Glomerular endothelial cell (primary cell): ENCODE measurements around the gene SNAPC2. TPM values are rescaled to one million over a fixed set of nuclear protein-coding genes. Genes with fewer than 3 reads are reported as not detected.
"Not testable (repeated sequence)": the region's sequence is repeated elsewhere in the genome, so short reads cannot be mapped to it uniquely, and the experiment has no call there.

ENCODE experiments used
- DNase-seq: peaks from one replicate; pipeline ENCODE4 v3.0.0-alpha.2; 2011; ENCODE audit warnings: low read depth, low spot score; ENCODE audit errors: extremely low read depth
- total RNA-seq: library from RNA; depleted of rRNA; stranded (reverse); fragments of >200 nt; gene quantifications from 2 replicates; pipeline ENCODE4 v1.2.3, GENCODE V29; 2015

Gene SNAPC2
- total RNA-seq, 1 donor from 2014 or later: 37.7 TPM

GRCh38 chr19:7921302-7921966 lies 1.3 kb downstream of the SNAPC2 start:
- DNase-seq: no peak

GRCh38 chr19:7921967-7922835 lies 2.1 kb downstream of the SNAPC2 start:
- no peak for DNase-seq

DNA sequence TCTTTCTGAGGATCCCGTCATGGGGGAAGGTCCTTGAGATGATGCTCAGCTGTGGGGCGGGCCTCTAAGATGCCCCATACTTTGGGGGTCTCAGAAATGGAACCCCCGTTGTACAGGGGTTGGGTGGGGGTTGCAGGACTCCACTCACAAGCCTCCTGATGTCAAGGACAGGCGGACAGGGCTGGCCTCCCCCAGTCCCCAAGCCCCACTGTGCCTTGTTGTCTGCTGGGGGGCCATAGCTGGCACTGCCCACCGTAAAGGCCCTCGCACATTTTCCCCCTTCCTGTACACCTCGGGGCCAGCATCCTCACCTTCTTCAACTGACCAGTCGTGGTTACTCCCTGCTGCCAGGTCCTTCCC lies 2.7 kb downstream of the SNAPC2 start:
- no peak for DNase-seq

- DNase-seq: no peak
Measured at GRCh38 chr19:7923295-7924191, 3.4 kb downstream of the SNAPC2 start.

- no peak for DNase-seq
Measured at GRCh38 chr19:7924241-7924640, 4.1 kb downstream of the SNAPC2 start.

GRCh38 chr19:7924651-7925170 lies 4.6 kb downstream of the SNAPC2 start:
- DNase-seq: no peak

- no peak for DNase-seq
Measured at GRCh38 chr19:7925171-7925851, 5.2 kb downstream of the SNAPC2 start.

GRCh38 chr19:7926021-7926726 lies 6.0 kb downstream of the SNAPC2 start, which contains the start of gene CTXN1:
Gene CTXN1 (minus strand): TSS chr19:7926135. CDS start chr19:7925538, 597 bp downstream.
- DNase-seq: no peak

DNA sequence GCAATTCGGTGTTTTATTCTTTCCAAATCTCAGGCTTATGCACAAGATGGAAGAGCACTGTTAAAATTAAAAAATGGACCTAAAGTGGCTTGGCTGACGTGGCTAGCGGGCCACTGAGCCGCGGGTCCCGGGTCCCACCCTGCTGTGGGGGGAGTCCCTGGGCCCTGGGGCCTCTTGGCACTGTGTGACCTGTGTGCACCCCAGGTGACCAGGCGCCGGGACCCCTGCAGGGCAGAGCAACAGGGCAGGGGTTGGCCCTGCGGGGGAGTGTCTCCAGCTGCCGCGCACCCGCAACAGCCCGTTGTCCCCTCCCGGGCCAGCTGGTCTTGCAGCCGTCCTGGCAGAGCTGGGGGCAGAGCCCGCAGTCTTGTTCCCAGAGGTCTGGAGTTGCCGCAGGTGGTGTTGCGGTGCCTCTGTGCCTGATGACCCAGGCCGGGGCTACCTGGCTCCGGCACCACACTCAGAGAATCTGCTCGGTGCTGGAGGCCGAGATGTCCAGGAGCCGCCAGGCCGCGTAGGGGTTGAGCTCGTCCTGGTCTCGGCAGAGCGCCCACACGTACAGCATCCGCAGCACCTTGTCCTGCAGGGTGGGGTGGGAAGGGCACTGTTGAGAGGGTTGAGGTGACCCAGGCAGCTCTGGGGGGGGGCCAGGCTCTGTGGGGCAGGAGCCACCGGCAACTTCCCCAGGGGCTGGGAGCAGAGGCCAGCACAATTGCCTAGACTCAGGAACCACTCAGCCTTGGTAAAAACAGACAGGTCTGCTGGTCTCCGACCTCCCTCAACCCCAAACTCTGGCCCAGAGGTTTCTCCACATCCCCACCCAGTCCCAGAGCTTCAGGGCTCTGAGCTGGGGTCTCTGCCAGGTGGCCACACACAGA lies 6.8 kb downstream of the SNAPC2 start:
- DNase-seq: no peak

DNA sequence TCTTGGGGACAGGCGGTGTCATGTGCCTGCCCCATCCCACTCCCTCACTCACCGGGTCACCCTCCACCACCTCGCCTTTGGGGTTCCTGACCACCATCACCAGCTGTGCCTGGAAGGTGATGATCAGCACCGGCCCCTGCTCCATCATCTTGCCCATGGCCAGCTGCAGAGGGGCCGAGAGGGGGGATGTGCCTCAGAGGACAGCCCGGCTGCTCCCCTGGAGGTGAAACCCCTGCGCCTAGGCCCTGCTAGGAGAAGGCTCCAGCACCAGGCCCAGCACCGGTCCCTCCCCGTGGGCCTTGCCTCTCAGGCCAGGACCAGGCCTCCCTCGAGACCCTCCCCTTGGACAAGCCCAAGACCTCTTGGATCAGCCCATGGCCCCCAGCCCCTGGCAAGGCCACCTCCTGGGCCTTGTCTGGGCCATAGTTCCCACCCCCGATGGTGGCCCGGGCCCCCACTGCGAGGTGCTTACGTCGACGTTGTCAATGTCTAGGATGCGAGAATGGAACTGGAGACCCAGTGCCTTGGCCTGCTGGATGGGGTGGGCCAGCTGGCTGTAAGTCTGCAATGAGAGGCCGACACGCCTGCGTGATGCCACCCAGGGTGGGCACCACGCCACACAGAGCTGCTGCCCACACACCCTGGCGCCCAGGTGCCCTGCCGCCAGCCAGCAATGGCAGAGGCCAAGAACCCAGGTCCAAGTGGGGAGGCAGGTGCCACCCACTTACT lies 7.6 kb downstream of the SNAPC2 start:
- DNase-seq: no peak

- no peak for DNase-seq
Measured at GRCh38 chr19:7928334-7928706, 8.2 kb downstream of the SNAPC2 start.

DNA sequence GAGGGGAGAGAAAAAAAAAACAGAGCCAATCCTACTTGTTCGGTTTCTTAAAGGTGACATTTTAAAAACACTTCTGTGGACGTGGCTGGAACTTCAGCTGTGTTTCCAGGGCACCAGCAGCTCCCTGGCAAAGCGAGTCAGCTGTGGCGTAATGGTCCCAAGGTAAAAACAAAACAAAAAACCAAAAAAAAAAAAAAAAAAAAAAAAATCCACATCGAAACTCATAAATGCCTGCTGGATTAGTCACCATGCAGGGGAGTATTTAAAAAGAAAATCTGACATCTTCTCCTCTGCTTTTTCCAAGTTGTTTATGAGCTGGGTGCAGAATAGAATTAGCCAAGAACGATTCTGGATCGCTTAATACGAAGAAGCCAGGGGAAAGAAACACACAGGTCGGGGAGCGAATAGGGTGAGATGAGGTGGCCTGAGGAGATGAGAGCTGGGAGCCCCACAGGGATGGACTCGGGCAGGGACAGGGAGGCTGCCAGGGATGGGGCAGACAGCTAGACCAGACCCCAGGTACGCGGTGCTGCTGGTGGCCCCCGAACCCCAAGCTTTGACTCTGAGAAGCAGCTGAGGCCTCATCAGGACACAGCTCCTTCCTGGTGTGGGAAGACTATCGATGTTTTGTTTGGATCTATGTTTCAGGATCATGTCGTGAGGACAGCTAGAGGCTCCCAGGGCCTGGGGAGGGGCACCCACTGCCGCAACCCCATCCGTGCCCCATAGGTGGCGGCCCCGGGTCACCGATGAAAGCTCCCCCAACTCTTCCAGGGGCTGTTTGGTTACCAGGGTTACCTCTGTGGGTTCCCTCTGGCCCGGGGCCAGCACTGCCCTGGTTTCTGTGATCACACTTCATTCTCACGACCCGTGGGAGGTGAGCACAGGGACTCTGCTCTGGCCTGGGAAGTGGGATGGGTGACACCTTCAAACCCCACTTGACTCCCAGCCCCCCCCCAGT lies 8.9 kb downstream of the SNAPC2 start:
- DNase-seq: no peak

DNA sequence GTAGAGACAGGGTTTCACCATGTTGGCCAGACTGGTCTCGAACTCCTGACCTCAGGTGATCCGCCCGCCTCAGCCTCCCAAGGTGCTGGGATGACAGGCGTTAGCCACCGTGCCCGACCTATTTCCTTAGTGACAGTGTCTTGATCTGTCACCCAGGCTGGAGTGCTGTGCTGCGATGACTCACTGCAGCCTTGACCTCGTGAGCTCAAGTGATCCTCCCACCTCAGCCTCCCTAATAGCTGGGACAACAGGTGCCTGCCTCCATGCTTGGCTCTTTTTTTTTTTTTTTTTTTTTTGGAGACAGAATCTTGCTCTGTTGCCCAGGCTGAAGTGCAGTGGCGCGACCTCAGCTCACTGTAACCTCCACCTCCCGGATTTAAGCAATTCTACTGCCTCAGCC lies 9.9 kb downstream of the SNAPC2 start:
- DNase-seq: not testable (repeated sequence)

- no peak for DNase-seq
Measured at GRCh38 chr19:7930765-7931164, 10.6 kb downstream of the SNAPC2 start.

GRCh38 chr19:7931221-7932061 lies 11.3 kb downstream of the SNAPC2 start:
- no peak for DNase-seq

- no peak for DNase-seq
Measured at GRCh38 chr19:7932276-7932929, 12.3 kb downstream of the SNAPC2 start.
